NCI-H748 treated with DMSO at 0.1 percent for 48 hours (cell line): ENCODE results near the gene SIK3.

Experiments used
- DNase-seq: peaks from one replicate; lab custom pipeline; 2025; lab: John Stamatoyannopoulos, UW

The SIK3 gene

DNA sequence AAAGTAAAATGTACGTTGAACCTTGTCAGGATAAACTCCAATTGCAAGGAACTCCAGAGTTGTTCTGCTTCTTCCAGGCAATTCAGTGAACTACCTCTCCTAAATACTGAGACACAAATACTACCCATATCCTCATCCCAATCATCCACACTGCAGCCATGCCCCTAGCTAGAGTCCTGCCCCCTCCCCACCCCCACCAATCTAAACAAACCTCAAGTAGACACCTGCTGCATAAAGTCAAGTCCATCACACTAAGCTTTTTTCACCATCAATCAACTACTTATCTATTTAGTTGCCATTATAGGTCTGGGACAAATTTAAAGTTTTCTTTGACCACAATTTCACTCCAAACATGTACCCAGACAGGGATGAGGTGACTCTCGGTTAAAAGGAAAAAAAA, 167.6 kb downstream of the SIK3 start:
- no peak for DNase-seq

DNA sequence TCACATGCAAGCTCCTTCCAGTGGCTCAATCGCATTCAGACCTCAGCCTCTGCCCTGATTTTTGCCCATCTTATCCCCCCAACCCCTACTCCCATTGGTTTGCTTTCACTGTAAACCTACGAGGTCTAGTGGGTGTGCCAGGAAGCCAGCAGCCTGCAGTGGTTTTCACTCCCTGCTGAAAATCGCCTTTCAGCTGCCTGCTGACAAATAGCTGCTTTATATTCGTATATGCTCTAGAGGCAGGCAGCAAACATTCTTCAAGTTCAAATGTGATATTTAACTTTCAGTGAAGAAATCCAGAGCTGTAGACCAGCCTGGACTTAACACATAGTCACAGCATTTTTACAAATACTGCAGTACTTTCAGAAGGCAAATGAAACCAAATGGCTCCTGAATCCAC, 168.1 kb downstream of the SIK3 start:
- DNase-seq = no peak

DNA sequence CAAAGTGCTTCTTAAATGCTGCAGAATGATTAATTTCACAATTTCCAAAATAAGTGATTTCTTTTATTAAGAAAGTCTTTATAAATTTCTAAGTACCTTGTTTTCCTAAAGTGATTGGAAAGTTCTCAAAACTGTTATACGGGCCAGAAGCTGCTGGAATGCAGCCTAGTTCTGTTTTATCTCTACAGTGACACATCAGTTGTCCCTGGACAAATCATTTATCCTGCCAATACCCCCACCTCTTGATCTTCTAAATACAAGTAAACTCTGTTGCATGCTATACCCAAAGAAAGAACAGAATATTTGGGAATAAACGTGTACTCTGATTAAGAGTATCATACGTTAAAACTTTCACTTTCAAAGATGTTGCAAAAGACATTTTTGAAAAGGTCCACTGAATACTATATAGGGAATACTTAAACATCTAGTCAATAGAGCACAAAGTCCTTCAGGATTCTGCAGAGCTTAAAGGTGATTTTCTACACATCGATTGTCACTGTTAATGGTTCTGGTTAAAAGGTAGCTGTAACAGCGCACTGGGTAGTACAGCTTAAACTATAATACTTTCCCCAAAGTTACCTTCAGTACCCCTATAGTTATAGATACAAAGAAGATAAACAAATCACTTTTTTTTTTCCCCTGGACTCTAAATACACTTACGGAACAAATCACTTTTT, 168.7 kb downstream of the SIK3 start:
- DNase-seq = no peak

GRCh38 chr11:116928845-116929244, 169.4 kb downstream of the SIK3 start:
- no peak for DNase-seq

DNA sequence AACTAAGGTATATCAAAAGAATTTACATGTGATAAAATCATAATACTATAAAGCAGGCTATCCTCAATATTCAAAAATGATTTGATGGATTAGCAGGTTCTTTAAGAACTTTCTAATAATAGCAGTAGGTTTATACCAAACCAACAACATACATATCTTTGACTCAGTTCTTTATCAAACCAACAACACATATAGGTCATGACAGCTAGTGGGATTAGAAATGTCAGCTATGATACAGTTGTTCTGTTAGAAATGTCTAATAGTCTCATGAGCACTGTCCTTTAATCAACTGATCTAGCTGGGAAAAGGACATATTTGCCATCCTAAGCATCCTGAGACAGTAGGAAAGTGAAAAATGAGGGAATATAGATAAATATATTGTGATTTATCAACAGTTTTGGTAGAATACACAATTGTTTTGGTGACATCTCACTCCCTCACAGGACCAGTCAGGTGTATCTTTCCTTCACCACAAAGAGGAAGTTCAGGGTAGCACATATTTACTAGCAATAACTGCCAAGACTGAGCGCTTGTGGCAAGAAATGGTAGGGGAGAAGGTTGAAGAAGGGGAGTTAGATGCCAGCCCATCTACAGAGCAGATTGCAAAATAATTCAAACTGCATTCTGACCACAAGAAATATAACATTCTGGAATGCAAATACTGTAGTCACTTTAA, 170.0 kb downstream of the SIK3 start:
- DNase-seq = no peak

GRCh38 chr11:116927163-116927974, 170.9 kb downstream of the SIK3 start:
- no peak for DNase-seq

DNA sequence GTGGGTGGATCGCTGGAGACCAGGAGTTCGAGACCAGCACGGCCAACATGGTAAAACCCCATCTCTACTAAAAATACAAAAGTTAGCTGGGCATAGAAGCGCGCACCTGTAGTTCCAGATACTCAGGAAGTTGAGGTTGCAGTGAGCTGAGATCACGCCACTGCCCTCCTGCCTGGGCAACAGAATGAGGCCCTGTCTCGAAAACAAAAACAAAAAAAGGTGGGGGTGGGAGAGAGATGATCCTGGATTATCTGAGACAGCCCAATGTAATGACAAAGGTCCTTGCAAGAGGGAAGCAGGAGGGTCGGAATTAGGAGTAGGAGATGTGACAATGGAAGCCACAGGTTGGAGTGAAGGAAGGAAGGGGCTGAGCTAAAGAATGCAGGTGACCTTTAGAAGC, 173.2 kb downstream of the SIK3 start:
- no peak for DNase-seq

- DNase-seq = no peak
These were observed 179.1 kb downstream of the SIK3 start for GRCh38 chr11:116918925-116919655.

DNA sequence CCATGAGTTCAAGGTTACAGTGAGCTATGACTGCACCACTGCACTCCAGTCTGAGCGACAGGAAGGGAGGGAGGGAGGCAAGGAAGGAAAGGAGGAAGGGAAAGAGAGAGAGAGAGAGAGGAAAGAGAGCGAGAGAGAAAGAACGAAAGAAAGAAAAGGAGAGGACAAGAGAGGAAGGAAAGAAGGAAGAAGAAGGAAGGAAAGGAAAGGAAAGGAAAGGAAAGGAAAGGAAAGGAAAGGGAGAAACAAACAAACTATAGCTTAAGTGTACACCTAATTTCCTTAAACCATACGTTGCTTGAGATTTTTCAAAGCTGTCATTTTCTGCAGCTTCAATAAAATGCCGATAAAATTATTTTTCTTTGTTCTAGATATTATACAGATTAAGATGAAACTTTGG, 180.6 kb downstream of the SIK3 start:
- no peak for DNase-seq

- DNase-seq = no peak
These were observed 181.3 kb downstream of the SIK3 start for GRCh38 chr11:116916886-116917285.

GRCh38 chr11:116916052-116916451, 182.2 kb downstream of the SIK3 start:
- DNase-seq = no peak

DNA sequence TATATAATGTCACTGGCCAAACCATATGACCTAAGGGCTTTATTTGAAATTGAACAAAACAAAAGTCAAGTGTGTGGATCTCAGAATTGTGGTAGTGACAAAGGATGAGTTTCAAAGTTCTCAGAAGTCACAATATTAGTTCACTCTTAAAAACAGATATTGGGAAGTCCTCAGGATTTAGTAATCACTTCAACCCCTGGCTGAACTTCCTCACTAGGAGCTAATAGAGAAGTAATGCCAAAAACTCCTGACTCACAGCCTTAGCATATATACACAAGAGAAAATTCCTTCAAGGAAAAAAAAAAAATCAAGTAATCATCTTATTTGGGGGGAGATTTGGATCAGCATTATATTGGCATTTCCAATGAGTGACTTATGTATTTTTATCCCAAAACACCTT, 185.2 kb downstream of the SIK3 start:
- DNase-seq = no peak

GRCh38 chr11:116911976-116912734, 186.1 kb downstream of the SIK3 start:
- no peak for DNase-seq

GRCh38 chr11:116910847-116911246, 187.4 kb downstream of the SIK3 start:
- no peak for DNase-seq

GRCh38 chr11:116910378-116910777, 187.8 kb downstream of the SIK3 start:
- DNase-seq = no peak

- DNase-seq = no peak
These were observed 189.0 kb downstream of the SIK3 start for GRCh38 chr11:116909245-116909644.

- no peak for DNase-seq
These were observed 191.7 kb downstream of the SIK3 start for GRCh38 chr11:116906479-116906878.

- no peak for DNase-seq
These were observed 195.1 kb downstream of the SIK3 start for GRCh38 chr11:116903090-116903489.

DNA sequence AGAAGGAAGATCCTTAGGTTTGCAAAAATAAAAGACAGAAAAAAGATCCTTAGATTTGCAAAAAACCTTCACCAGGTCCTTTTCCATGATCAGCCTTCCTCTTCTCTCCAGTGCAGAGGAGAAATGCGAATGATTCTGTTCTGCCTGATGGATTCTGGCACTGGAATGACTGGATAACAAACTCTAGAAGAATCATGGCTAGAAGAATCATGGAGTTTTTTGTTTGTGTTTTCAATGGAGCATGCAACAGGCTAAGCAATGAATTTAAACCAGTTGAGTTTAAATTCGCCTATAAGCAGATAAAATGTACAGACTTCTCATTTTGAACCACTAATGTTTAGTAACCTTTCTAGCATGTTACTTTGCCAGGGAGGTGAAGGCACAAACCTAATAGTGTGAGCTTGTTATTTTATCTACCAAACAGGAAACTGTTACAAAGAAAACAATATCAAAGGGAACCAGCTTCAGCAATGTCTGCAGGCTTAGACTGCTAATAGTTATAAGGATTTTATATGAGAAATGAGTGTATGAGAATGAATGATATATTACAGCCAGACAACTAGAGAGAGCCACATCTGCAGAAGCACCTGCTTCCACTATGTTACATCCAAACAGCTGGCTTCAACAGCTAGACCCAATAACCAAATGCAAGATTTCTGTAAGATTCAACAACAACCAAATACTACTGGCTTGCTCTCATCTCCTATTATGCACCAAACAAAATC, 196.1 kb downstream of the SIK3 start:
- DNase-seq = no peak

GRCh38 chr11:116901211-116901610, 197.0 kb downstream of the SIK3 start:
- DNase-seq = no peak

- DNase-seq = no peak
These were observed 202.0 kb downstream of the SIK3 start for GRCh38 chr11:116896211-116896610.
